GM12875 (cell line): ENCODE measurements around the gene ZNF469.

ENCODE experiments used
- H3K4me3 ChIP-seq: one replicate; pipeline ENCODE4 v1.5.1; 2011; ENCODE audit warnings: low read depth, low read length, control low read depth
- TF ChIP-seq, protein P1 (sequence below): IDR thresholded peaks from 2 replicates; pipeline ENCODE4 v1.5.1; 2011; ENCODE audit warnings: low read depth, mild to moderate bottlenecking, control low read depth, inconsistent platforms, low read length, moderate library complexity, borderline replicate concordance; ENCODE audit not compliant: insufficient read depth

Gene ZNF469

DNA sequence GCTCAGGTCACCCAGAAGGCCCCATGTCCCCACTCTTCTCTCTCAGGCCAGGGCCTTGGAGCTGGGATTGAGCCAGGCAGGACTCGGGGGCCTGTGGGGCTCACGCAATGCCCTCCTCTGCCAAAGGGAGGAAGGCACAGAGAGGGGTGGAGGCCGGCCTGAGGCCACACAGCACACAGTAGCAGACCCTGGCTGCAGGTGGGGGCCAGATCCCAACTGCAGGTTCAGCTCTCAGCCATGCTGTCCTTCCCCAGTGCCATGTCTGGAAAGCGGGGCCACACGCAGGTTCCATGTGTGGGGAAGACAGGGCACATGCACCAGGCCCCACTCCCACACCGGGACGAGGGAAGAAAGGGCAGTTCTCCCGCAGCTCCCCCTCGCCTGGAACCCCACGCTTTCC lies 37.0 kb downstream of the ZNF469 start:
- no peak overlapping the region for H3K4me3 ChIP-seq
- TF ChIP-seq, protein P1, sequence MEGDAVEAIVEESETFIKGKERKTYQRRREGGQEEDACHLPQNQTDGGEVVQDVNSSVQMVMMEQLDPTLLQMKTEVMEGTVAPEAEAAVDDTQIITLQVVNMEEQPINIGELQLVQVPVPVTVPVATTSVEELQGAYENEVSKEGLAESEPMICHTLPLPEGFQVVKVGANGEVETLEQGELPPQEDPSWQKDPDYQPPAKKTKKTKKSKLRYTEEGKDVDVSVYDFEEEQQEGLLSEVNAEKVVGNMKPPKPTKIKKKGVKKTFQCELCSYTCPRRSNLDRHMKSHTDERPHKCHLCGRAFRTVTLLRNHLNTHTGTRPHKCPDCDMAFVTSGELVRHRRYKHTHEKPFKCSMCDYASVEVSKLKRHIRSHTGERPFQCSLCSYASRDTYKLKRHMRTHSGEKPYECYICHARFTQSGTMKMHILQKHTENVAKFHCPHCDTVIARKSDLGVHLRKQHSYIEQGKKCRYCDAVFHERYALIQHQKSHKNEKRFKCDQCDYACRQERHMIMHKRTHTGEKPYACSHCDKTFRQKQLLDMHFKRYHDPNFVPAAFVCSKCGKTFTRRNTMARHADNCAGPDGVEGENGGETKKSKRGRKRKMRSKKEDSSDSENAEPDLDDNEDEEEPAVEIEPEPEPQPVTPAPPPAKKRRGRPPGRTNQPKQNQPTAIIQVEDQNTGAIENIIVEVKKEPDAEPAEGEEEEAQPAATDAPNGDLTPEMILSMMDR: no peak

DNA sequence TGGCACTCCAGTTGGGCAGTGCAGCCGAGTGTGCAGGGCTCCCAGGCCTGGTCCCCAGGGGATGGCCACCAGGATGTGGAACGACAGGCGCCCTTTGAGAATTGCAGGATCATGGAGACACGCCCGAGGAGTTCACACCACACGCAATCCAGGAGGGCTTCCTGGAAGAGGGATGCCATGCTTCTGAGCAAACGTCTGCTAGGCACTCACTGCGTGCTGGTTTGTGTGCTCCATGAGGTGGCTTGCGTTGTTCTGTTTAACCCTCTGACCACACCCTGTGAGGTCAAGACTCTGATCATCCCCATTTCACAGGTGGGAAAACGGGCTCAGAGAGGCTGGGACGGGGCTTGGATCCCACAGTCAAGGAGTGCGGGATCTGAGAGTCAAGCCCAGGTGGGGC lies 37.7 kb downstream of the ZNF469 start:
- TF ChIP-seq, protein P1: no peak

GRCh38 chr16:88421301-88421700 lies 38.5 kb downstream of the ZNF469 start:
- no peak overlapping the region for H3K4me3 ChIP-seq

More for the DNA sequence above, 37.7 kb downstream of the ZNF469 start:
- no peak overlapping the region for H3K4me3 ChIP-seq

GRCh38 chr16:88421871-88422433 lies 39.2 kb downstream of the ZNF469 start:
- no peak overlapping the region for H3K4me3 ChIP-seq
- TF ChIP-seq, protein P1: no peak

More at GRCh38 chr16:88421301-88421700, 38.5 kb downstream of the ZNF469 start:
- TF ChIP-seq, protein P1: no peak

GRCh38 chr16:88422733-88423447 lies 40.1 kb downstream of the ZNF469 start:
- TF ChIP-seq, protein P1: no peak
- no peak overlapping the region for H3K4me3 ChIP-seq

DNA sequence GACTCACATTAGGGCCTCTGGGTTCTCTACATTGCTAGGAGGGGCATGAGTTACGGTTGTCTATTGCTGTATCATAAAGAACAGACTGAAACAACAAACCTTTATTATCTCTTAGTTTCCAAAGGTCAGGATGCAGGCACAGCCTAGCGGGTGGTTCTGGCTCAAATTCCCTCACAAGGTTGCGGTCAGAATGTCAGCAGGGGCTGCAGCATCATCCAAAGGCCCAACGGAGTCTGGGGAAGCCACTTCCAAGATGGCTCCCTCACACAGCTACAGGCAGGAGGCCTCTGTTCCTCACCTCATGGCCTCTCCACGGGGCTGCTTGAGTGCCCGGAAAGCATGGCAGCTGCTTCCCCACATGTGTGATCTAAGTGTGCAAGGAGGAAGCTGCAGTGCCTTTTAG lies 40.7 kb downstream of the ZNF469 start:
- no peak overlapping the region for H3K4me3 ChIP-seq
- TF ChIP-seq, protein P1: no peak
